SU-DHL-6 (cell line): ENCODE data around the gene EOLA1.
"Not testable (repeated sequence)": the region's sequence is repeated elsewhere in the genome, so short reads cannot be mapped to it uniquely, and the experiment has no call there.

ENCODE experiments used
- EZH2phosphoT487 ChIP-seq: fragments of 200-600 bp; sonication (generic), shearing (Covaris generic); conservative IDR thresholded peaks from 2 replicates; pipeline ENCODE4 v1.6.1; 2018; ENCODE audit warnings: mild to moderate bottlenecking, antibody characterized with exemption, low read length, moderate library complexity, mixed read lengths
- TF ChIP-seq, protein P1 (sequence below): fragments of 200-600 bp; sonication (generic); IDR thresholded peaks from one replicate; pipeline ENCODE4 v1.5.1; 2017; ENCODE audit warnings: antibody characterized with exemption, mild to moderate bottlenecking, low read length, moderate library complexity; ENCODE audit not compliant: insufficient read depth, poor library complexity, severe bottlenecking

GRCh38 chrX:149526318-149527033, 14.3 kb upstream of the EOLA1 start:
- TF ChIP-seq, protein P1, sequence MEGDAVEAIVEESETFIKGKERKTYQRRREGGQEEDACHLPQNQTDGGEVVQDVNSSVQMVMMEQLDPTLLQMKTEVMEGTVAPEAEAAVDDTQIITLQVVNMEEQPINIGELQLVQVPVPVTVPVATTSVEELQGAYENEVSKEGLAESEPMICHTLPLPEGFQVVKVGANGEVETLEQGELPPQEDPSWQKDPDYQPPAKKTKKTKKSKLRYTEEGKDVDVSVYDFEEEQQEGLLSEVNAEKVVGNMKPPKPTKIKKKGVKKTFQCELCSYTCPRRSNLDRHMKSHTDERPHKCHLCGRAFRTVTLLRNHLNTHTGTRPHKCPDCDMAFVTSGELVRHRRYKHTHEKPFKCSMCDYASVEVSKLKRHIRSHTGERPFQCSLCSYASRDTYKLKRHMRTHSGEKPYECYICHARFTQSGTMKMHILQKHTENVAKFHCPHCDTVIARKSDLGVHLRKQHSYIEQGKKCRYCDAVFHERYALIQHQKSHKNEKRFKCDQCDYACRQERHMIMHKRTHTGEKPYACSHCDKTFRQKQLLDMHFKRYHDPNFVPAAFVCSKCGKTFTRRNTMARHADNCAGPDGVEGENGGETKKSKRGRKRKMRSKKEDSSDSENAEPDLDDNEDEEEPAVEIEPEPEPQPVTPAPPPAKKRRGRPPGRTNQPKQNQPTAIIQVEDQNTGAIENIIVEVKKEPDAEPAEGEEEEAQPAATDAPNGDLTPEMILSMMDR = not testable (repeated sequence)
- TF ChIP-seq EZH2phosphoT487 = not testable (repeated sequence)
